Measurements from ENCODE around the gene KHK.
A peak's percentile ranks its signal among the peaks of the same experiment; 100 is the strongest.

Gene KHK

DNA sequence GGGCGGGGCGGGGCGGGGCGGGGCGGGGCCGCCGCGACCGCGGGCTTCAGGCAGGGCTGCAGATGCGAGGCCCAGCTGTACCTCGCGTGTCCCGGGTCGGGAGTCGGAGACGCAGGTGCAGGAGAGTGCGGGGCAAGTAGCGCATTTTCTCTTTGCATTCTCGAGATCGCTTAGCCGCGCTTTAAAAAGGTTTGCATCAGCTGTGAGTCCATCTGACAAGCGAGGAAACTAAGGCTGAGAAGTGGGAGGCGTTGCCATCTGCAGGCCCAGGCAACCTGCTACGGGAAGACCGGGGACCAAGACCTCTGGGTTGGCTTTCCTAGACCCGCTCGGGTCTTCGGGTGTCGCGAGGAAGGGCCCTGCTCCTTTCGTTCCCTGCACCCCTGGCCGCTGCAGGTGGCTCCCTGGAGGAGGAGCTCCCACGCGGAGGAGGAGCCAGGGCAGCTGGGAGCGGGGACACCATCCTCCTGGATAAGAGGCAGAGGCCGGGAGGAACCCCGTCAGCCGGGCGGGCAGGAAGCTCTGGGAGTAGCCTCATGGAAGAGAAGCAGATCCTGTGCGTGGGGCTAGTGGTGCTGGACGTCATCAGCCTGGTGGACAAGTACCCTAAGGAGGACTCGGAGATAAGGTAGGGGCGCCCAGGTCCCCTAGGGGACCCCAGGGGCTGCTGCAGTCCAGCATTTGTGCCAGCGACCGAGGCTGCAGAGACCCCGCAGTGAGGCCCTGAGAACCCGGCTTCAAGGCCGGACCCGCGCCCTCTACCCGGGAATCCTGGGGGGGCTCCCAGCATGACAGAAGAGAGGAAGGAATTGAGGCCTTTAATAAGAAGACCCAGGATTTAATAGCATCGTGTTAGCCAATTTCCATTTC, at the start of gene KHK:
Gene KHK, plus strand, starts transcription at position 49 of the 870 bp plus-strand sequence. Its CDS starts 488 bp downstream, at position 537.
- FAIRE-seq: no peak

GRCh38 chr2:27038012-27038411, 48.6 kb upstream of the KHK start:
- no peak for FAIRE-seq

GRCh38 chr2:27038631-27039339, 47.8 kb upstream of the KHK start:
- no peak for FAIRE-seq

DNA sequence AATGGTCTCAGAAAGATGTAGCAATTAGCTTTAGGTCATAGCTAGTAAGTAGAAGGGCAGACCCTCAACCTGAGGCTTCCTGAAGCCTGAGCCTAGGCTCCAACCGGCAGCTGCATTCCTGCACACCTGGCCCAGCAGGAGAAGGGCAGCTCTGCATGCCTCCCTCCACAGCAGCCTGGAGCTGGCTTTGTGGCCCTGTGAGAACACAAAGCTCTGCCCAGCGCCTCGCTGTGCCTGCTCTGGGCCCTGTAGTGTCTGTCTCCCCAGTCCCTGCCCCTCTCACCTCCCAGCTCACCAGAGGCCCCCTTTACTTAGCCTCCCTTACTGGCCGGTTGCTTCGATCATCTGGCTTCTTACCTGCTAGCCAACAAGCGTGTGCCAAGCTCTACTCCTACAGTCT, 47.1 kb upstream of the KHK start:
- FAIRE-seq: no peak

- no peak for FAIRE-seq
Measured at GRCh38 chr2:27039871-27040270, 46.7 kb upstream of the KHK start.

GRCh38 chr2:27040282-27040681, 46.3 kb upstream of the KHK start:
- FAIRE-seq: no peak

DNA sequence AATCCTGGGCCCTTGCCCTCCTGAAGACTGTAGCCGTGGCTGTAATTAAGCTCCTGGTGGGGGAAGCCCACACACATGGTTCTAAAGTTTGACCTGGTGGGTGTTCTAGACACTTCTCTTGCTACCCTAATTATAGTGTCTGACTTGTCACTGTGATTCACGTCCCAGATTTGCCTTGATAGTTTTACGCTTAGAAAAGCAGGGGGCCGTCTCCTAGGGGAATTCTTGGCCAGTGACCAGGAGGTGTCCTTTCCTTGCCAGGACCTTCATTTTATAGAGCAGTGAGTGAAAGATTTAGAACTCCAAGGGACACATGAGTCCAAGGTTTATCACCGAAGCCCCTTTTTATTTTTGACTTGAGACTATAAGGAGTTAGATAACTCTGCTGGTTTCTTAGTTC, 44.8 kb upstream of the KHK start:
- no peak for FAIRE-seq

GRCh38 chr2:27042159-27042661, 44.4 kb upstream of the KHK start:
- no peak for FAIRE-seq

DNA sequence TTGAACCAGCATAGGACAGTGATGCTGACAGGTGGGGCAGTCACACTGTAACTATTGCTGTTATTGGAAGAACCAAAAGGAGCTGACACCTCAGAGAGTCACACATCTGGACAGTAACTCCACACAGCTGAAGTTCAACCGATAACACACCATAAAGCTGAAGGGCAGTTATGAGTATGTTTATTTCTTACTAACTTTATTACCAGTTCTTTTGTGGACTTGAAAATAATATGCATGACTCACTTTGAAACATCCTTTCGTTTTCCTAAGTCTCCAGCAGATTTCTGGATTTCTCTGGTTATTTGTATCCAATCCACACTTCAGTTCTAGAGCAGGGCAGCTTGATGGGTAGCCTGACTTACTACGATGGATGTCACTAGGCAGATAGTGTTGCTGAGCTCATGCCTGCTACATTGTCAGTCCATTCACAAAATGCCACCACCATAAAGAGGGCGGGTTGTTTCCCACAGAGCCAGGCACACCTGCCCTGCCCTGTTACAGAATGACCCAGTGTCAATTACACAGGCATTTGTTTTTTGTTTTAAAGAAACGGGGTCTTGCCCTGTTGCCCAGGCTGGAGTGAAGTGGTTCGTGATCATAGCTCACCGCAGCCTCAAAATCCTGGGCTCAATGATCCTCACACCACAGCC, 43.5 kb upstream of the KHK start:
- no peak for FAIRE-seq

DNA sequence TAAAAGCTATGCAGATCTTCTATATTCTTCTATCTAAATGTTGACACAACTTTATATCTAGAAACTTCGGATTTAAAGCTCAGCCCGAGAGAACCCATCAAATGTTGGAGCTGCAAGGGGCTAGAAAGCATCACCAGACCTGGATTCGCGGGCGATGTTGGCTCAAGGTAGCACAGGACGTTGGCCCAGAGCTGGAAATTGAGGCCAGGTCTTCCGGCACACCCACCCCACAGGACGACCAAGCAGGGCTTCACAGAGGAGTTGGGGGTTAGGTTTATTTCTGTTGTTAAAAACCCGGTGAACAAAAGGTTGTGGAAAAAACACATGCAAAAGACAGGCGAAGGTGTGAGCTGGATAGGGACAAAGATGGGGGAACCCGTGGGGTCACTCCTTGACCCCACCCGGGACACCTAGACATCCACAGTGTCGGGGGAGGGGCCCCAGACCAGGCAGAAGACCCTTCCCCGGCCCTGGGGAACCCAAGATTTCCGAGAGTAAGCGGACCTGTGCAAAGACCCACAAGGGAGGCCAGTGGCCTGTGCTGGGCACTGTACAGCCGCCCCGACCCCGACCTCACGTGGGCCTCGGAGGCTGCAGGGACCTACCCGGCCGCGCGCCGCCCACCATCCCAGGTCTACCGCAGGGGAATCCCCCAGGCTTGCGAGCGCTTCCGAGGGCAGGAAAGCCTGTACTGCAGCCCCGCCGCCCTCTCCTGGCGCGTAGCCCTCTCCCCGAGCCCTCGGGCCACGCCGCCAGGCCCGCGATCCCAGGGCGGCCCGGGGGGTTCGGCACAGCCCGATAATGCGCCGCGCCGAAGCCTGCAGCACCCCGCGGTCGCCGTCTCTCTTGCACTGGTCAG, 36.9 kb upstream of the KHK start:
- FAIRE-seq: no peak

- FAIRE-seq: peak; percentile 88
Measured at GRCh38 chr2:27050281-27050995, 36.1 kb upstream of the KHK start.

GRCh38 chr2:27050996-27051901, 35.3 kb upstream of the KHK start, which contains the start of gene AGBL5:
Gene AGBL5, plus strand, starts transcription at chr2:27051668. Its CDS starts 1,291 bp downstream, at chr2:27052959.
- FAIRE-seq: no peak

- FAIRE-seq: no peak
Measured at GRCh38 chr2:27051902-27052645, 34.5 kb upstream of the KHK start.

- no peak for FAIRE-seq
Measured at GRCh38 chr2:27053321-27053720, 33.3 kb upstream of the KHK start.

DNA sequence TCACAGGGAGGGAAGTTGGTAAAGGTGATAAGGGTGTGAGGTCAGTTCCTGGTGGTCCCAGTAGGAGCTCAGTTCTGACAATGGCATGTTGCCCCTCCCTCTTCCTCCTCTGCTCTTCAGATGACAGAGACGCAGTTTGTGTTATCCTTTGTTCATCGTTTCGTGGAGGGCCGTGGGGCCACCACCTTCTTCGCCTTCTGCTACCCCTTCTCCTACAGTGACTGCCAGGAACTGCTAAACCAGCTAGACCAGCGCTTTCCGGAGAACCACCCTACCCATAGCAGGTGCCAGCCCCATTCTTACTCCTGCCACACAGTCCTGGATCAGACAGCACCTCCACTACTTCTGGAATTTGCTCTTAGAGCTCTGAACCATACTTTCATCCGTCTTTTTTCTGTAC, 32.8 kb upstream of the KHK start:
- no peak for FAIRE-seq

DNA sequence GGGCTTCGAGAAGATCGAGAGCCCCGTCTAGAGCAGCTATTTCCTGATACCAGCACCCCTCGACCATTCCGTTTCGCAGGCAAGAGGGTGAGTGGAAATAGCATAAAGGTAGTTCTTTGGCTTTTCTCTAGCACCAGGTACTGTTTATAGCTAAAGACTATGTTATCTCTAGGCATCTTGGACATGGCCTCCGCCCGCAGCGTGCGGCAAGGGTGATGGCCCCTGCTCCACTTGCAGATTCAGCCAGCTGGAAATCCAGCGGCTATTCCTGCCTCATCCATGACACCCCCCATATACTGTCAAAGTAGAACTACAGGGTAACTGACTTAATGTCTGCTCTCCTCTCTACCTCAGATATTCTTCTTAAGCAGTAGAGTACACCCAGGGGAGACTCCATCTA, 31.9 kb upstream of the KHK start:
- no peak for FAIRE-seq

GRCh38 chr2:27057184-27057583, 29.4 kb upstream of the KHK start:
- FAIRE-seq: no peak

DNA sequence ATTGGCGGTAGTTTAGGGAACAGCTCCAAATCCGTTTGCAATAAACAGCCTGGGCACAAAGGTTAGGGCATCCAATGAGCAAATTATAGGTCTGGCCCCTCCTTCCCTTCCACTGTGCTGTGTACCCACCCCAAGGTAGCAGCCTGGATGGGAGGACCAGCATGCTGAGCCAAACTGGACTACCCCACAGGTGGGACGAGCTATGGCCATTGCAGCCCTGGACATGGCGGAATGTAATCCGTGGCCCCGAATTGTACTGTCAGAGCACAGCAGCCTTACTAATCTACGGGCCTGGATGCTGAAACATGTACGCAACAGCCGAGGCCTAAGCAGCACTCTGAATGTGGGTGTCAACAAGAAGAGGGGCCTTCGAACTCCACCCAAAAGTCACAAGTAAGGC, 28.4 kb upstream of the KHK start:
- no peak for FAIRE-seq

DNA sequence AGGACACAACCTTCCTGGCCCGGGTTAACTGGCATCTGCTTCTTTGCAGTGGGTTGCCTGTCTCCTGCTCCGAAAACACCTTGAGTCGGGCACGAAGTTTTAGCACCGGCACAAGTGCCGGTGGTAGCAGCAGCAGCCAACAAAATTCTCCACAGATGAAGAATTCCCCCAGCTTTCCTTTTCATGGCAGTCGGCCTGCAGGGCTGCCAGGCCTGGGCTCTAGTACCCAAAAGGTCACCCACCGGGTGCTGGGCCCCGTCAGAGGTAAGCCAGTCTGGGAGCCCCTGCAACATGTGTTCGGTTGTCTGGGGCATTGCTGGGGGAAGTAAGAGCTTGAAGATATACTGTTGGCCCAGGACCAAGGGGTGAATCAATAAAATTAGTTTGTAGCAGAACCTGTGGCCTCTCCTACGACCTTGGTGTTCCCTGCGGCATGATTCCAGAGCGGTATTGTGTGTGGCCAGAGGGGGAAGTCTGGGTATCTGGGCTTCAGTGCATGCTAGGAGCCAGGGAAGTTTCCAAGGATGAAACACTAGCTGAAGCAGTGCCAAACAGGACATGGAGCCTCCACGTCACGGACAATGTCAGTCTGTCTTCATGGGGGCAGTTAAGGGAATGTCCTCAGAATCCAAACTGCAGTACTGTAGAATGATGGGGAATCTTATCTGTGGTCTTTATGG, 27.3 kb upstream of the KHK start:
- no peak for FAIRE-seq

Data from A204.1 (cell line).